H9 (cell line): ENCODE data around the gene ATP13A4. TPM values are rescaled to one million over a fixed set of nuclear protein-coding genes. Genes with fewer than 3 reads are reported as not detected.

ENCODE experiments used
- DNase-seq: peaks from one replicate; pipeline ENCODE4 v3.0.0-alpha.2; 2017
- H2AFZ ChIP-seq: one replicate; pipeline ENCODE4 v1.6.1; 2013; ENCODE audit warnings: mild to moderate bottlenecking, low read length, control low read depth, moderate library complexity
- H2AK5ac ChIP-seq: 2 replicates; pipeline ENCODE4 v1.6.1; 2013; ENCODE audit warnings: low read length, control low read depth, mixed read lengths; ENCODE audit not compliant: insufficient read length
- H2BK120ac ChIP-seq: one replicate; pipeline ENCODE4 v1.6.1; 2013; ENCODE audit warnings: low read depth, mild to moderate bottlenecking, low read length, control low read depth, inconsistent platforms; ENCODE audit not compliant: poor library complexity, severe bottlenecking
- H2BK12ac ChIP-seq: 2 replicates; pipeline ENCODE4 v1.6.1; 2013; ENCODE audit warnings: low read length, control low read depth, mixed read lengths, low read depth; ENCODE audit not compliant: insufficient read length
- H2BK15ac ChIP-seq: 2 replicates; pipeline ENCODE4 v1.6.1; 2013; ENCODE audit warnings: low read depth, low read length, control low read depth
- H2BK20ac ChIP-seq: one replicate; pipeline ENCODE4 v1.6.1; 2013; ENCODE audit warnings: low read depth, mild to moderate bottlenecking, low read length, control low read depth, inconsistent platforms; ENCODE audit not compliant: poor library complexity, severe bottlenecking
- H2BK5ac ChIP-seq: 2 replicates; pipeline ENCODE4 v1.6.1; 2013; ENCODE audit warnings: low read length, control low read depth, mixed read lengths; ENCODE audit not compliant: insufficient read length
- H3K14ac ChIP-seq: 2 replicates; pipeline ENCODE4 v1.6.1; 2013; ENCODE audit warnings: low read length, control low read depth; ENCODE audit not compliant: insufficient read depth
- H3K18ac ChIP-seq: 2 replicates; pipeline ENCODE4 v1.6.1; 2013; ENCODE audit warnings: low read depth, mild to moderate bottlenecking, mixed read lengths, low read length, control low read depth; ENCODE audit not compliant: insufficient read length
- H3K23ac ChIP-seq: 2 replicates; pipeline ENCODE4 v1.6.1; 2013; ENCODE audit warnings: low read length, control low read depth, mixed read lengths, low read depth; ENCODE audit not compliant: insufficient read length
- H3K23me2 ChIP-seq: 2 replicates; pipeline ENCODE4 v1.6.1; 2013; ENCODE audit warnings: low read depth, mild to moderate bottlenecking, mixed read lengths, low read length, control low read depth; ENCODE audit not compliant: insufficient read length, poor library complexity, severe bottlenecking
- H3K27ac ChIP-seq: 2 replicates; pipeline ENCODE4 v1.5.1; 2013; ENCODE audit warnings: low read length, control low read depth, mixed read lengths, low read depth; ENCODE audit not compliant: insufficient read length
- H3K27me3 ChIP-seq: 2 replicates; pipeline ENCODE4 v1.6.1; 2013; ENCODE audit warnings: low read length, control low read depth, inconsistent platforms; ENCODE audit not compliant: insufficient read depth
- H3K4ac ChIP-seq: 2 replicates; pipeline ENCODE4 v1.6.1; 2013; ENCODE audit warnings: low read depth, mild to moderate bottlenecking, control low read depth, inconsistent platforms, low read length, moderate library complexity
- H3K4me1 ChIP-seq: 2 replicates; pipeline ENCODE4 v1.6.1; 2013; ENCODE audit warnings: low read length, control low read depth, inconsistent platforms; ENCODE audit not compliant: insufficient read depth
- H3K4me2 ChIP-seq: 2 replicates; pipeline ENCODE4 v1.6.1; 2013; ENCODE audit warnings: low read length, control low read depth, mixed read lengths; ENCODE audit not compliant: insufficient read length, insufficient read depth
- H3K56ac ChIP-seq: 2 replicates; pipeline ENCODE4 v1.6.1; 2013; ENCODE audit warnings: low read depth, mild to moderate bottlenecking, mixed read lengths, low read length, control low read depth; ENCODE audit not compliant: insufficient read length
- H3K79me1 ChIP-seq: 2 replicates; pipeline ENCODE4 v1.6.1; 2013; ENCODE audit warnings: low read depth, mild to moderate bottlenecking, moderate library complexity, low read length, control low read depth, inconsistent platforms; ENCODE audit not compliant: insufficient read depth, poor library complexity, severe bottlenecking
- H3K79me2 ChIP-seq: 2 replicates; pipeline ENCODE4 v1.6.1; 2013; ENCODE audit warnings: low read length, control low read depth, inconsistent platforms; ENCODE audit not compliant: insufficient read depth
- H3K9ac ChIP-seq: 2 replicates; pipeline ENCODE4 v1.6.1; 2013; ENCODE audit warnings: low read length, control low read depth, mixed read lengths; ENCODE audit not compliant: insufficient read length; ENCODE audit errors: extremely low read depth
- H3K9me3 ChIP-seq: one replicate; pipeline ENCODE4 v1.6.1; 2013; ENCODE audit warnings: low read depth, low read length, inconsistent platforms; ENCODE audit not compliant: control insufficient read depth
- H3T11ph ChIP-seq: one replicate; pipeline ENCODE4 v1.6.1; 2013; ENCODE audit warnings: mild to moderate bottlenecking, low read length, control low read depth, inconsistent platforms
- H4K20me1 ChIP-seq: one replicate; pipeline ENCODE4 v1.6.1; 2013; ENCODE audit not compliant: control insufficient read depth, insufficient read length, insufficient read depth
- H4K5ac ChIP-seq: 2 replicates; pipeline ENCODE4 v1.6.1; 2013; ENCODE audit warnings: low read depth, mild to moderate bottlenecking, mixed read lengths, low read length, control low read depth; ENCODE audit not compliant: insufficient read length
- H4K8ac ChIP-seq: replicated peaks from 2 replicates; pipeline ENCODE4 v1.6.1; 2013; ENCODE audit warnings: low read length, control low read depth, mixed read lengths, low read depth; ENCODE audit not compliant: insufficient read length
- H4K91ac ChIP-seq: 2 replicates; pipeline ENCODE4 v1.6.1; 2013; ENCODE audit warnings: low read depth, mild to moderate bottlenecking, moderate library complexity, mixed read lengths, low read length, control low read depth; ENCODE audit not compliant: insufficient read length
- H3K27ac Mint-ChIP-seq, 3 experiments: 2 replicates in 2 of 3; 3 replicates in 1 of 3; pipeline ENCODE4 v1.8.0; 2020 to 2021; ENCODE audit warnings: mixed read lengths in 3 of 3, mild to moderate bottlenecking in 1 of 3, moderate library complexity in 1 of 3
- H3K27me3 Mint-ChIP-seq: 2 replicates; pipeline ENCODE4 v1.8.0; 2021; ENCODE audit warnings: low read depth, mild to moderate bottlenecking, moderate library complexity, mixed read lengths
- H3K36me3 Mint-ChIP-seq, 3 experiments: 2 replicates in 2 of 3; 3 replicates in 1 of 3; pipeline ENCODE4 v1.8.0; 2020 to 2021; ENCODE audit warnings: low read depth in 3 of 3, mixed read lengths in 3 of 3; ENCODE audit not compliant: insufficient read depth in 1 of 3
- H3K4me1 Mint-ChIP-seq, 2 experiments: 2 replicates each; pipeline ENCODE4 v1.8.0; 2020; ENCODE audit warnings: mixed read lengths in 2 of 2
- H3K4me3 Mint-ChIP-seq, 2 experiments: 2 replicates in 1 of 2; 3 replicates in 1 of 2; pipeline ENCODE4 v1.8.0; 2020 to 2021; ENCODE audit warnings: mild to moderate bottlenecking in 2 of 2, mixed read lengths in 2 of 2, moderate library complexity in 1 of 2
- H3K9me3 Mint-ChIP-seq, 2 experiments: 2 replicates in 1 of 2; 3 replicates in 1 of 2; pipeline ENCODE4 v1.8.0; 2020; ENCODE audit warnings: mild to moderate bottlenecking in 2 of 2, mixed read lengths in 2 of 2, moderate library complexity in 1 of 2
- CTCF ChIP-seq: fragments of 200-600 bp; sonication (generic); conservative IDR thresholded peaks from 3 replicates; pipeline ENCODE4 v1.8.0; 2021; ENCODE audit warnings: antibody characterized with exemption, mild to moderate bottlenecking
- WGBS: extraction: QIAGEN DNeasy Blood & Tissue Kit; methylation state at CpG from one replicate; pipeline ENCODE4 v1.1.7; 2013; ENCODE audit warnings: missing lambda C conversion rate, low lambda C conversion rate, mixed read lengths; ENCODE audit not compliant: insufficient read length; ENCODE audit errors: extremely low coverage; 5-methylcytosine and 5-hydroxymethylcytosine counted together
- total RNA-seq: library from RNA; stranded (reverse); gene quantifications from 2 replicates; pipeline ENCODE4 v1.2.1, GENCODE V29; 2021

ATP13A4 gene
- total RNA-seq, 1 experiment from 2014 or later, result 0.13 TPM

- Histone ChIP-seq H3K9me3 (no peaks in the 10 kb centered on the region), H3K79me2 (no peaks in the 10 kb centered on the region), H2AFZ (no peak overlapping the region), H3K14ac (no peak overlapping the region), H3K27ac (no peak overlapping the region), H4K91ac (no peak overlapping the region), H3K4me2 (no peak overlapping the region), H3K23me2 (no peaks in the 10 kb centered on the region), H3K79me1 (no peaks in the 10 kb centered on the region), H3K23ac (no peak overlapping the region), H2BK15ac (no peak overlapping the region), H3K27me3 (no peaks in the 10 kb centered on the region), H4K5ac (no peak overlapping the region), H2BK120ac (no peak overlapping the region), H3K4me1 (no peaks in the 10 kb centered on the region), H2BK20ac (no peak overlapping the region), H2BK5ac (no peak overlapping the region), H3K56ac (no peak overlapping the region), H4K20me1 (no peaks in the 10 kb centered on the region), H3K9ac (no peak overlapping the region), H2BK12ac (no peak overlapping the region), H2AK5ac (no peak overlapping the region), H3K4ac (no peak overlapping the region), H4K8ac (no peak overlapping the region), H3T11ph (no peak overlapping the region), H3K18ac (no peak overlapping the region)
- Mint-ChIP-seq H3K27me3 (no peaks in the 10 kb centered on the region), H3K4me1 (no peaks in the 10 kb centered on the region), H3K4me3 (no peak overlapping the region), H3K27ac (peak overlapping the region in 1 of 3 experiments; percentile 37; a peak in 1 of 7 replicates), H3K9me3 (no peaks in the 10 kb centered on the region; a peak in 2 of 5 replicates), H3K36me3 (peaks cover 0 to 3% (median 0%) of the 10 kb centered on the region in 3 experiments; a peak in 3 of 7 replicates)
- WGBS, result no CpG with 5 or more reads among the region's 6 CpGs
- no peak for DNase-seq
- TF ChIP-seq CTCF, result no peak
Observed at GRCh38 chr3:193465992-193466608, 88.6 kb downstream of the ATP13A4 start.
